Large intestine (tissue), 3 donors: Measurements from ENCODE around the gene SHB. TPM values are rescaled to one million over a fixed set of nuclear protein-coding genes. Genes with fewer than 3 reads are reported as not detected.

ENCODE experiments used
- DNase-seq, 2 donors: peaks; one replicate each; pipeline versions ENCODE4 v3.0.0 to v3.0.0-alpha.2; 2013
- H3K27ac ChIP-seq: one replicate; pipeline ENCODE4 v1.5.1; 2013; ENCODE audit warnings: low read length
- H3K27me3 ChIP-seq: 2 replicates; pipeline ENCODE4 v1.6.1; 2013; ENCODE audit warnings: low read length; ENCODE audit not compliant: control insufficient read depth, insufficient read depth
- H3K36me3 ChIP-seq: 2 replicates; pipeline ENCODE4 v1.6.1; 2013; ENCODE audit warnings: low read length; ENCODE audit not compliant: control insufficient read depth, insufficient read depth
- H3K4me1 ChIP-seq: one replicate; pipeline ENCODE4 v1.6.1; 2013; ENCODE audit warnings: low read length; ENCODE audit not compliant: control insufficient read depth, insufficient read depth
- H3K4me3 ChIP-seq: one replicate; pipeline ENCODE4 v1.5.1; 2013; ENCODE audit warnings: low read length
- H3K9me3 ChIP-seq: one replicate; pipeline ENCODE4 v1.6.1; 2013; ENCODE audit warnings: mild to moderate bottlenecking, low read depth, low read length, moderate library complexity; ENCODE audit not compliant: control insufficient read depth
- WGBS: methylation state at CpG from one replicate; pipeline ENCODE4 v1.1.5; 2013; ENCODE audit warnings: low lambda C conversion rate; ENCODE audit not compliant: insufficient coverage; 5-methylcytosine and 5-hydroxymethylcytosine counted together
- polyA plus RNA-seq: library from polyadenylated mRNA; unstranded; fragments of 120-200 nt; gene quantifications from one replicate; pipeline ENCODE4 v1.2.1, GENCODE V29; 2013

Gene SHB
- polyA plus RNA-seq, 1 donor: 17.8 TPM

GRCh38 chr9:37949576-37949975 is 119.5 kb downstream of the SHB start:
- DNase-seq: no peak
- Histone ChIP-seq H3K4me3 (no peak overlapping the region), H3K27ac (no peak overlapping the region), H3K27me3 (no peaks in the 10 kb centered on the region), H3K4me1 (no peaks in the 10 kb centered on the region), H3K36me3 (peaks cover 90% of the 10 kb centered on the region), H3K9me3 (no peaks in the 10 kb centered on the region)
- WGBS: no CpG with 5 or more reads among the region's 8 CpGs

DNA sequence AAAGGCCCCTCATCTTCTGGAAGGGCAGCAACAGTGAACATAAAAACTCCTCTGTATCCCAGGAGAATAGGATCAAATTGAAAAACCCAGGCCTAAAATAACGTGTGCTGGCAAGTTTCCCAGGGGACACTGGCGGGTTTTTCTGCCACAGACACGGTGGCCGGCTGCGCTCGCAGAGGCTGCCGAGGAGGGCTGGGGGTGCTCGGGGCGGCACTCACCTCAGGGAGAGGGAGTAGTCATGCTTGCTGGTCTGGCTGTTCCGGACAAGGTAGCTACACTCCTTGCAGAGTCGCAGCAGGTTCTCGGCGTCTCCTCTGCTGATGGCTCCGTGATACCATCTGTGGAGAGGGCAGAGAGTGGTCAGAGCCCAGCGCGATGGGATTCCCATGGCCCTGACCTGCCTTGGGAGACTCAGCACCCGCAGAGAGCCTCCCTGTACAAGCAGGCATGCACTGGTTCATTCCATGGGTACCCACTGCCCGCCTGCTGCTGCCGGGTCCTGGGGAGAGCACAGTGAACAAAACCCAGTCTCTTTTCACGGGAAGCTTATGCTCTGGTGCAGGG is 120.5 kb downstream of the SHB start:
- DNase-seq: no peak
- no CpG with 5 or more reads among the region's 20 CpGs for WGBS
- Histone ChIP-seq H3K27me3 (no peaks in the 10 kb centered on the region), H3K27ac (no peak overlapping the region), H3K4me3 (no peak overlapping the region), H3K9me3 (no peaks in the 10 kb centered on the region), H3K4me1 (peaks cover 6% of the 10 kb centered on the region), H3K36me3 (peaks cover 87% of the 10 kb centered on the region)

DNA sequence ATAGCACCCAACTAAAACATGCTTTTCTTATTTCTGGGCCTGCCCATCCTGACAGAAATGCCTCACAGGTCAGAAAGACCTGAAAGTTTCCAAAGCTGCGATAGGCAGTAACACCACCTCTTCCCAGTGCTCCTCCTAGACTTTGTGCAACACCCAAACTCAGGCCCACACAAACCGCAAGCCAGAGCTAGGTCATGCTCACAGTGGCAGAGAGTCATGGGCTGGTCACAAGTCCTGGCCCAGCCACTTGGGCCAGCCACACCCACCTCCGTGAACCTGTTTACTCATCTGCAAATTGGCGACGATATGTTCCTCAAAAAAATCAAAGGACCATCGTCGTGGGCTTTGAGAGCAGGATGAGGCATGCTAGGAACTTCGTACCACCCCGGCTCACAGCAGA is 121.0 kb downstream of the SHB start:
- no peaks in the 10 kb centered on the region for H3K27me3 ChIP-seq
- WGBS: 80% methylated on average over 1 of the region's 9 CpGs
- no peak overlapping the region for H3K27ac ChIP-seq
- peaks cover 6% of the 10 kb centered on the region for H3K4me1 ChIP-seq
- peaks cover 85% of the 10 kb centered on the region for H3K36me3 ChIP-seq
- no peaks in the 10 kb centered on the region for H3K9me3 ChIP-seq
- no peak for DNase-seq
- no peak overlapping the region for H3K4me3 ChIP-seq

DNA sequence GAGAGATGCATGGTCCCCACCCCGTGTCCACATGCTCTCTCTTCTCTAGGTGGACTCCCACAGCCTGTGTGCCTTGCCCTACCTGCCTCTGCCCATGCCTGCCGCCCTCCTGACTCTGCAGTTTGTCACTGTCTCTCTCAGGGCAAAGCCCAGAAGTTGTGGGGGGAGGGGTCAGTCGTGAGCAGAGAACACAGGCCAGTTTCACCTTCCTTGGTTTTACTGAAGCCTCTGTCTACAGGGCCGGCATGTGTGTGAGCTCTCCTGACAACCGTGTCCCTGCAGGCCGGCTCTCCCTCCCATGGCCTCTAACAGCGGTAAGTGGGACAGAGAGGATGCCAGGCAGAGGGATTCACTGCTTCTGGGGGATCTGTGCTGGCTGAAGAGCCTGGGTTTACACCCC is 121.6 kb downstream of the SHB start:
- Histone ChIP-seq H3K27ac (no peak overlapping the region), H3K4me3 (no peak overlapping the region), H3K27me3 (no peaks in the 10 kb centered on the region), H3K9me3 (no peaks in the 10 kb centered on the region), H3K36me3 (peaks cover 84% of the 10 kb centered on the region), H3K4me1 (peaks cover 6% of the 10 kb centered on the region)
- no peak for DNase-seq
- WGBS: no CpG with 5 or more reads among the region's 7 CpGs

DNA sequence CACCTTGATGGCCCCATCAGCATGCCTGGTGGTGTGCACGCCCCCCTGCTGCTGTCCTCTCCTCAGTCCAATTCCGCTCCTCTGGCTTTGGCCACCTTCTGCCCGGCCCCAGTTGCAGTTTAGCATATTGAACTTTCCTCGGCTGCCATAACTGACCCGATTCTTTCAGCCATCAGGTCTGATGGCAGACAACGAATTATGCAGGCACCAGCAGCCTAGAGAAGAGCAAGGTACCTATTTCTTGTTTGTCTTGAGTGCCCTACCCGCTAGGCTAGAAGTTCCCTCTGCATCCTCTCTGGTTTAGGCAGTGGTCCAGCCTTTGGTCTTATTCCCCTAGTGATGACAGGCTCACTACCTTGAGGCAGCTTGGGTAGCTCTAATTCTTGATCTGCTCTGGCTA is 122.1 kb downstream of the SHB start:
- no peaks in the 10 kb centered on the region for H3K9me3 ChIP-seq
- no peaks in the 10 kb centered on the region for H3K27me3 ChIP-seq
- no peak overlapping the region for H3K27ac ChIP-seq
- DNase-seq: no peak
- peaks cover 82% of the 10 kb centered on the region for H3K36me3 ChIP-seq
- H3K4me1 ChIP-seq: peaks cover 6% of the 10 kb centered on the region
- 100% methylated on average over 1 of the region's 7 CpGs for WGBS
- no peak overlapping the region for H3K4me3 ChIP-seq

- peaks cover 6% of the 10 kb centered on the region for H3K4me1 ChIP-seq
- no peak overlapping the region for H3K27ac ChIP-seq
- WGBS: no CpG with 5 or more reads among the region's 8 CpGs
- no peaks in the 10 kb centered on the region for H3K9me3 ChIP-seq
- peaks cover 81% of the 10 kb centered on the region for H3K36me3 ChIP-seq
- H3K4me3 ChIP-seq: no peak overlapping the region
- no peak for DNase-seq
- H3K27me3 ChIP-seq: no peaks in the 10 kb centered on the region
These were observed 123.0 kb downstream of the SHB start for GRCh38 chr9:37946041-37946440.

DNA sequence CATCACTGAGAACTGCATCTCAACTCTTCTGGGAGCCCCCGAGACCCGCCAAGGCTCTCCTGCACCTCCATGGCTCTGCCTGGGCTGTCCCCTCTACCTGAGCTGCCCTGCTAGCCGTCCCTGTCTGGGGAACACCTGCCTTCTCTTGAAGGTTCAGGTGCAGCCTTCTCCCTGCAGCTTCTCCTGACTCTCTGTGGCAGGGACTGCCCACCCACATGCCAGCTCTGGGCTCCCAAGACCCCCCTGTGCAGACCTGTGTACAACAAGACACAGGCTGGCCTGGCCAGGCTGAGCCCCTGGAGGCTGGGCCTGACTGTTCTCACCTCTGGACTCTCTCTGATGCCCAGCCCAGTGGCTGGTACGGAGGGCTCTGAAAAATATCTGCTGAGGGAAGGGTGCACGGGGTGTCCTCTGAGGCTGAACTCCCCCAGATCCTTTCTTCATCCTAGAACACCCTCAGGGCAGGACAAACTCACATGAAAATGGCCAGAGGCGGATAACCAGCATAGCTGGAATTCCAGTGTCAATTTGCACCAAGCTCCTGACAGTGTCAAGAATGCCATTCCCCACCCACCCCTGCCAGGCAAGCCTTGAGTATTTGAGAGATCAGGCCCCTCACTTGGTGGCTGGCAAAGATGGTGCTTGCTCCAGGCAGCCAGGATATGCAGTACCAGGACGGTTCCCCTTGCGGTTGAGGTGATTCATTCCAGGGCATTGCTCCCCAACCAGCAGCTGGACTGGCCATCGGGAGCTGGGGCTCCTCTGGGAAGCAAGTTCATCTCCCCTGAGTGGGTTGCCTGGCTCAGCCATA is 124.2 kb downstream of the SHB start:
- no peaks in the 10 kb centered on the region for H3K27me3 ChIP-seq
- H3K27ac ChIP-seq: no peak overlapping the region
- no peak overlapping the region for H3K4me3 ChIP-seq
- H3K9me3 ChIP-seq: no peaks in the 10 kb centered on the region
- WGBS: no CpG with 5 or more reads among the region's 9 CpGs
- peaks cover 69% of the 10 kb centered on the region for H3K36me3 ChIP-seq
- DNase-seq: no peak
- H3K4me1 ChIP-seq: peaks cover 15% of the 10 kb centered on the region

GRCh38 chr9:37944266-37944650 is 124.8 kb downstream of the SHB start:
- no peak for DNase-seq
- H3K4me1 ChIP-seq: peaks cover 21% of the 10 kb centered on the region
- H3K27ac ChIP-seq: no peak overlapping the region
- no peaks in the 10 kb centered on the region for H3K9me3 ChIP-seq
- no CpG with 5 or more reads among the region's 7 CpGs for WGBS
- no peaks in the 10 kb centered on the region for H3K27me3 ChIP-seq
- no peak overlapping the region for H3K4me3 ChIP-seq
- H3K36me3 ChIP-seq: peaks cover 64% of the 10 kb centered on the region

- DNase-seq: peak in 1 of 2 donors; percentile 36
- Histone ChIP-seq H3K9me3 (no peaks in the 10 kb centered on the region), H3K4me1 (peaks cover 24% of the 10 kb centered on the region), H3K27me3 (no peaks in the 10 kb centered on the region), H3K27ac (no peak overlapping the region), H3K36me3 (peaks cover 62% of the 10 kb centered on the region), H3K4me3 (no peak overlapping the region)
- no CpG with 5 or more reads among the region's 12 CpGs for WGBS
These were observed 125.4 kb downstream of the SHB start for GRCh38 chr9:37943345-37944265.

DNA sequence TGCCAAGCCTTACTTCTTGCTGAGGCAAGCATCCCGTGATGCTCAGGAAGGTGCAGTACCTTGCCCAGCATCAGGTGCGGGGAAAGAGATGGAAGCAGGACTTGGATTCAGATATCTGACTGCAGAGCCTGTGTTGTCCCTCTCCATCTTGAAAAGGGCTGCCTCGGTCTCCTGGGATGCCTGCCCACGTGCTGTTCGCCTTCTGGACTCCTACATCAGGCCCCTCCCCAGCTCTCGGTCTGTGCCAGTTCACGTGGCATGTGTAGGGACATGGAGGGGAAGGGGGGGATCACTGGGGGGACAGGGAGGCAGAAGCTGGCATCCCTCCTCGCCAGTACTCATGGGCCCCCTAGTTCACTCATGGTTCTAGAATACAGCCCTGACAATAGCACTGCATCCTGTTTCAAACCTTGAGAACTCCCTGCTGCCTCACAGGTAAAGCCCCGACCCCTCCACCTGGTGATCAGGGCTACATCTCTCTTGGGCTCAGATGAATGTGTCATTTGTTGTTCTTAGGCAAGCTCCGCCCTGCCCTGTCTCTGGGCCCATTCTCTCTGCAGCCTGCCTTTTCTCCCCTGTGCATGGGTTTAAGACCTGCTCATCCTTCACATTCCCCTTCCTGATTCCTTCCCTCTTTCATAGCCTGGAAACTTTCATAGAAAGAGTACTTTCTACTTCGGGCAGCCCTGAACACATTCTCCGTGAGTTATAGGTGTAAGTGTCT is 126.2 kb downstream of the SHB start:
- no peak overlapping the region for H3K4me3 ChIP-seq
- peaks cover 55% of the 10 kb centered on the region for H3K36me3 ChIP-seq
- no peaks in the 10 kb centered on the region for H3K9me3 ChIP-seq
- no peaks in the 10 kb centered on the region for H3K27me3 ChIP-seq
- H3K4me1 ChIP-seq: peaks cover 28% of the 10 kb centered on the region
- no CpG with 5 or more reads among the region's 12 CpGs for WGBS
- no peak overlapping the region for H3K27ac ChIP-seq
- no peak for DNase-seq
